ENCODE results near the gene ACTL9. TPM values are rescaled to one million over a fixed set of nuclear protein-coding genes. Genes with fewer than 3 reads are reported as not detected.
"Not testable (repeated sequence)": the region's sequence is repeated elsewhere in the genome, so short reads cannot be mapped to it uniquely, and the experiment has no call there.

ACTL9 gene
- total and polyA plus RNA-seq, 12 donors = not detected

DNA sequence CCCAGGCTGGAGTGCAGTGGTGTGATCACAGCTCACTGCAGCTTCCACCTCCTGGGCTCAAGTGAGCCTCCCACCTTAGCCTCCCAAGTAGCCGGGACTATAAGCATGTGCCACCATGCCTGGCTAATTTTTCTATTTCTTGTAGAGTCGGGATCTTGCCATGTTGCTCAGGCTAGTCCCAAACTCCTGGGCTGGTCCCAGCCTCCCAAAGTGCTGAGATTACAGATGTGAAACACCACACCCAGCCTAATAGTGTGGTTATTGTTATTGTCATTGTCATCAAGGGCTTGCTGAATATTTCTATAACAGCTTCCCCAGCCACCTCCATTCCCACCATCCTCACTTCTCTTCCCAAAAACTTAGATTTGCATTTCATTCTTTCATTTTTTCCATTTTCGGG, 25.7 kb upstream of the ACTL9 start:
- no peak for DNase-seq
- intact Hi-C loops (cut with DNase I) = no loop called here
- ATAC-seq = no peak
- no peaks in the 10 kb centered on the region for H3K4me1 ChIP-seq
- TF ChIP-seq, protein P1, sequence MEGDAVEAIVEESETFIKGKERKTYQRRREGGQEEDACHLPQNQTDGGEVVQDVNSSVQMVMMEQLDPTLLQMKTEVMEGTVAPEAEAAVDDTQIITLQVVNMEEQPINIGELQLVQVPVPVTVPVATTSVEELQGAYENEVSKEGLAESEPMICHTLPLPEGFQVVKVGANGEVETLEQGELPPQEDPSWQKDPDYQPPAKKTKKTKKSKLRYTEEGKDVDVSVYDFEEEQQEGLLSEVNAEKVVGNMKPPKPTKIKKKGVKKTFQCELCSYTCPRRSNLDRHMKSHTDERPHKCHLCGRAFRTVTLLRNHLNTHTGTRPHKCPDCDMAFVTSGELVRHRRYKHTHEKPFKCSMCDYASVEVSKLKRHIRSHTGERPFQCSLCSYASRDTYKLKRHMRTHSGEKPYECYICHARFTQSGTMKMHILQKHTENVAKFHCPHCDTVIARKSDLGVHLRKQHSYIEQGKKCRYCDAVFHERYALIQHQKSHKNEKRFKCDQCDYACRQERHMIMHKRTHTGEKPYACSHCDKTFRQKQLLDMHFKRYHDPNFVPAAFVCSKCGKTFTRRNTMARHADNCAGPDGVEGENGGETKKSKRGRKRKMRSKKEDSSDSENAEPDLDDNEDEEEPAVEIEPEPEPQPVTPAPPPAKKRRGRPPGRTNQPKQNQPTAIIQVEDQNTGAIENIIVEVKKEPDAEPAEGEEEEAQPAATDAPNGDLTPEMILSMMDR (IDR thresholded peaks at IDR 0.05) = no peak
- H3K36me3 ChIP-seq = no peaks in the 10 kb centered on the region
- no peak overlapping the region for H3K27ac ChIP-seq
- H3K4me3 ChIP-seq = no peak overlapping the region
- WGBS, 2 donors = 60% methylated on average over 3 of the region's 3 CpGs
- H3K27me3 ChIP-seq = peaks cover 0 to 10% (median 0%) of the 10 kb centered on the region in 7 donors
- no peaks in the 10 kb centered on the region for H3K9me3 ChIP-seq

DNA sequence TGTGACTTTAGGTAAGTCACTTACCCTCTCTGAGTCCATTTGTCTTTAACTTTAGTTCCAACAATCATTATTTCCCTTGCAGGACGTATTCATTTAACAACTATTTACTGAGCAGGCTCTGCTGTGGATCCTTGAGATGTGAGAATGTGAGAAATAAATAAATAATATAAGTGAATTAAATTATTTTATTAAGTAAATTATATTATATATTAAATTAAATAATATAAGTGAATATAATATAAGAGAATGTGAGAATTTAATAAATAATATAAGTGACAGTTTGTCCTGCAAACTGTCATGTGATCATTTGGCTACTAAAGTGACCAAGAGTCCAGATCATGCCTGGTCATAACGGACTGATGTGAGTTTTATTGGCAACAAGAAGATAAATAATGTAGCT, 23.4 kb upstream of the ACTL9 start:
- Histone ChIP-seq H3K27ac (no peak overlapping the region), H3K4me3 (no peak overlapping the region), H3K4me1 (no peaks in the 10 kb centered on the region), H3K36me3 (no peaks in the 10 kb centered on the region), H3K9me3 (peaks cover 0 to 10% (median 0%) of the 10 kb centered on the region in 11 donors), H3K27me3 (peaks cover 0 to 10% (median 0%) of the 10 kb centered on the region in 7 donors)
- TF ChIP-seq, protein P1 (IDR thresholded peaks at IDR 0.05) = no peak
- WGBS, 2 donors = 43 to 45% methylated on average over 2 of the region's 2 CpGs
- ATAC-seq (no peak), DNase-seq (no peak)
- intact Hi-C loops (cut with DNase I) = no loop called here

DNA sequence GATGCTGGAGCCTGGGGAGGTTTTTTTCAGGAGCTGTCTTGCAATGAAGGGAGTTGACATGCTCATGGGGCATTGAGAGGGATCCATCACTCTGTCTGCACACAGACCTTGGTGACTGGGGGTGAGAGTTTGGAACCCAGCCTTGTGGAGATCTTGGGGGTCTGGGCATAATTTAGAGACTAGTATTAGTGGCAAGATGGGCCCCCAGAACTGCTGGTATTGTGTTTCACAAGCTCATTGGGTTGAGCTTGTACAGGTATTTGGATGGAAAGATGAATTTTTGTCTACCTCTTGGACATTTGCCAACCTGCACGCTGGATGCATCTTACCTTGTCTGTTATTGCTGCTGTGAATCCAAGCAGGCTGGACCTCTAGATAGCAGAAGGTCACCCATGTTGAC, 22.7 kb upstream of the ACTL9 start, which contains the start of gene OR2Z1:
TSS of gene OR2Z1 (plus strand) at position 301 of the 400 bp plus-strand sequence. CDS start 9,395 bp downstream, outside the sequence.
- TF ChIP-seq, protein P1 (IDR thresholded peaks at IDR 0.05) = no peak

DNA sequence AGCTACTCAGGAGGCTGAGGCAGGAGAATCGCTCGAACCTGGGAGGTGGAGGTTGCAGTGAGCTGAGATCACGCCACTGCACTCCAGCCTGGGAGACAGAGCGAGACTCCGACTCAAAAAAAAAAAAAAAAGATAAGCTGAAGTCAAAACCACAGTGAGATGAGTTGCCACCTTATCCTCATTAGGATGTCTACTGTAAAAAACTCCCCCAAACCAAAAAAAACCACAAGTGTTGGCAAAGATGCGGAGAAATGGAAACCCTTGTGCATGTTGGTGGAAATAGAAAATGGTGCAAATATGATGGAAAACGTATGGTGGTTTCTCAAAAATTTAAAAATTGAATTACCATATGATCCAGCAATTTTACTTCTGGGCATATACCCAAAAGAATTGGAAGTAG, 11.7 kb upstream of the ACTL9 start:
- H3K27me3 ChIP-seq; DNase-seq; H3K27ac ChIP-seq; ATAC-seq; H3K4me3 ChIP-seq; H3K36me3 ChIP-seq; H3K4me1 ChIP-seq; intact Hi-C loops (cut with DNase I): not testable (repeated sequence)
- peaks cover 0 to 25% (median 9%) of the 10 kb centered on the region in 11 donors for H3K9me3 ChIP-seq
- WGBS, 2 donors = 83 to 86% methylated on average over 7 of the region's 7 CpGs

More for the DNA sequence above, 22.7 kb upstream of the ACTL9 start, which contains the start of gene OR2Z1:
- H3K27ac ChIP-seq = no peak within 1 kb of the TSS
- H3K27me3 ChIP-seq = peaks cover 0 to 10% (median 0%) of the 10 kb centered on the region in 7 donors
- DNase-seq (no peak), ATAC-seq (no peak)
- WGBS, 2 donors = 49 to 62% methylated on average over 1 of the region's 1 CpG
- H3K9me3 ChIP-seq = peaks cover 0 to 11% (median 0%) of the 10 kb centered on the region in 11 donors
- no peaks in the 10 kb centered on the region for H3K36me3 ChIP-seq
- no peaks in the 10 kb centered on the region for H3K4me1 ChIP-seq
- no peak within 1 kb of the TSS for H3K4me3 ChIP-seq
- intact Hi-C loops (cut with DNase I) = no loop called here

DNA sequence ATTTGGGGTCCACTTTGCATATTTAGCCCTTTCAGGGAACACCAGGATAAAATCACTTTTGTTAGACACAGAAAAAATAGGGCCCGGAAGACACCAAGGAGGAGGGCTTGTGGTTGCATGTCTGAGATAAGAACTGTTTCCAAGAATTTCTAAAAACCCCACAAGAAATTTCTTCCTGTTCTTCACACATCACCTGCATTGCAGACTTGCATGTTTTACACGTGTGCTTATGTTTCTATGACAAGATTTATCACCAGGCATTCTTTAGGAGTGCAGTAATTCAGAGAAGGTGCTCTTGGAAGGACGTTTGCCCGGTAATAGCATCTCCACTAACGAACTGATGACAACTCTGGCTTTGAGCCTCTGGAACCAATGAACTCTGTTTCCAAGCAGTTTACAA, 7.1 kb upstream of the ACTL9 start:
- no peak overlapping the region for H3K27ac ChIP-seq
- no peaks in the 10 kb centered on the region for H3K4me1 ChIP-seq
- ATAC-seq = no peak
- H3K9me3 ChIP-seq = no peaks in the 10 kb centered on the region
- H3K36me3 ChIP-seq = no peaks in the 10 kb centered on the region
- no peak overlapping the region for H3K4me3 ChIP-seq
- TF ChIP-seq, protein P1 (IDR thresholded peaks at IDR 0.05) = no peak
- no peak for DNase-seq
- intact Hi-C loops (cut with DNase I) = no loop called here
- peaks cover 0 to 23% (median 11%) of the 10 kb centered on the region in 7 donors for H3K27me3 ChIP-seq
- WGBS, 2 donors = 33 to 48% methylated on average over 5 of the region's 5 CpGs

DNA sequence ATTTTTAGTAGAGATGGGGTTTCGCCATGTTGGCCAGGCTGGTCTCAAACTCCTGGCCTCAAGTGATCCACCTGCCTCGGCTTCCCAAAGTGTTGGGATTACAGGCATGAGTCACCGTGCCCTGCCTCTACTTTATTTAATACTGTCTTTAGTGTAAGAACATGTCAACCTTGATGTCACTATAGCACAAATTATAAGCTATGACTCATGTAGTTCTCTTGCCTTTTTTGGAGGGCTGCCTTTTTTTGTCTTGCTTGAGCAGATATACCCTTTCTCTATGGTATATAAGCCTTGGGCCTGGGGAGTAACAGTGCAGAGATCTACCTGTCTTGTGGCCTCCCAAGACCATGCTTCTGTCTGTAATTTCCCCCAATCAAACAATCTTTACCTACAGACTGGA, 6.7 kb upstream of the ACTL9 start:
- DNase-seq; intact Hi-C loops (cut with DNase I); H3K4me3 ChIP-seq; H3K4me1 ChIP-seq; H3K9me3 ChIP-seq; ATAC-seq; H3K27ac ChIP-seq; H3K36me3 ChIP-seq: not testable (repeated sequence)
- peaks cover 0 to 26% (median 11%) of the 10 kb centered on the region in 7 donors for H3K27me3 ChIP-seq
- 80 to 91% methylated on average over 3 of the region's 3 CpGs for WGBS, 2 donors

Measured in heart right ventricle (tissue), 16 donors.